Muscle layer of colon (tissue), 2 donors: ENCODE data around the gene PCCA.

Source experiments
- H3K27ac ChIP-seq: one replicate; pipeline ENCODE4 v1.7.0; 2013; ENCODE audit warnings: low read depth, mild to moderate bottlenecking, low read length, moderate library complexity
- H3K27me3 ChIP-seq, 2 donors: one replicate each; pipeline ENCODE4 v1.7.0; 2013; ENCODE audit warnings: low read length in 2 of 2, mild to moderate bottlenecking in 2 of 2; ENCODE audit not compliant: insufficient read depth in 2 of 2, control insufficient read depth in 1 of 2
- H3K36me3 ChIP-seq: one replicate; pipeline ENCODE4 v1.7.0; 2013; ENCODE audit warnings: mild to moderate bottlenecking, low read length; ENCODE audit not compliant: insufficient read depth
- H3K4me1 ChIP-seq: one replicate; pipeline ENCODE4 v1.7.0; 2013; ENCODE audit warnings: mild to moderate bottlenecking, low read length; ENCODE audit not compliant: insufficient read depth
- H3K4me3 ChIP-seq, 2 donors: one replicate each; pipeline ENCODE4 v1.7.0; 2013; ENCODE audit warnings: low read length in 2 of 2, low read depth in 1 of 2, mild to moderate bottlenecking in 1 of 2, moderate library complexity in 1 of 2
- H3K9ac ChIP-seq: one replicate; pipeline ENCODE4 v1.7.0; 2013; ENCODE audit warnings: low read length
- H3K9me3 ChIP-seq: one replicate; pipeline ENCODE4 v1.7.0; 2013; ENCODE audit warnings: mild to moderate bottlenecking, low read length
- donor health status: abdominal sarcoma.
- donor health status: Adenocarcinoma of cecum.

Gene PCCA

GRCh38 chr13:100347968-100348367 lies 259.1 kb downstream of the PCCA start:
- no peaks in the 10 kb centered on the region for H3K27me3 ChIP-seq
- no peaks in the 10 kb centered on the region for H3K4me1 ChIP-seq
- H3K4me3 ChIP-seq, result no peak overlapping the region
- no peaks in the 10 kb centered on the region for H3K36me3 ChIP-seq
- peaks cover 4% of the 10 kb centered on the region for H3K9me3 ChIP-seq
- no peak overlapping the region for H3K27ac ChIP-seq
- no peak overlapping the region for H3K9ac ChIP-seq

- Histone ChIP-seq H3K27me3 (no peaks in the 10 kb centered on the region), H3K4me3 (no peak overlapping the region), H3K36me3 (no peaks in the 10 kb centered on the region), H3K4me1 (no peaks in the 10 kb centered on the region), H3K9ac (no peak overlapping the region), H3K27ac (no peak overlapping the region), H3K9me3 (peaks cover 4% of the 10 kb centered on the region)
Observed at GRCh38 chr13:100349594-100349993, 260.7 kb downstream of the PCCA start.

- Histone ChIP-seq H3K36me3 (no peaks in the 10 kb centered on the region), H3K4me1 (no peaks in the 10 kb centered on the region), H3K27me3 (no peaks in the 10 kb centered on the region), H3K27ac (no peak overlapping the region), H3K9ac (no peak overlapping the region), H3K4me3 (no peak overlapping the region), H3K9me3 (peaks cover under 1% of the 10 kb centered on the region)
Observed at GRCh38 chr13:100350601-100351000, 261.7 kb downstream of the PCCA start.

- Histone ChIP-seq H3K9ac (no peak overlapping the region), H3K36me3 (no peaks in the 10 kb centered on the region), H3K4me1 (no peaks in the 10 kb centered on the region), H3K9me3 (no peaks in the 10 kb centered on the region), H3K27ac (no peak overlapping the region), H3K27me3 (no peaks in the 10 kb centered on the region), H3K4me3 (no peak overlapping the region)
Observed at GRCh38 chr13:100356426-100356825, 267.5 kb downstream of the PCCA start.

GRCh38 chr13:100356889-100357288 lies 268.0 kb downstream of the PCCA start:
- no peaks in the 10 kb centered on the region for H3K4me1 ChIP-seq
- no peak overlapping the region for H3K27ac ChIP-seq
- H3K36me3 ChIP-seq, result no peaks in the 10 kb centered on the region
- no peaks in the 10 kb centered on the region for H3K9me3 ChIP-seq
- H3K27me3 ChIP-seq, result no peaks in the 10 kb centered on the region
- no peak overlapping the region for H3K9ac ChIP-seq
- H3K4me3 ChIP-seq, result no peak overlapping the region

- Histone ChIP-seq H3K4me3 (no peak overlapping the region), H3K9ac (no peak overlapping the region), H3K9me3 (no peaks in the 10 kb centered on the region), H3K27ac (no peak overlapping the region), H3K4me1 (no peaks in the 10 kb centered on the region), H3K27me3 (no peaks in the 10 kb centered on the region), H3K36me3 (no peaks in the 10 kb centered on the region)
Observed at GRCh38 chr13:100357764-100358163, 268.9 kb downstream of the PCCA start.

GRCh38 chr13:100361504-100361903 lies 272.6 kb downstream of the PCCA start:
- no peak overlapping the region for H3K4me3 ChIP-seq
- no peak overlapping the region for H3K9ac ChIP-seq
- no peaks in the 10 kb centered on the region for H3K4me1 ChIP-seq
- H3K36me3 ChIP-seq, result no peaks in the 10 kb centered on the region
- no peak overlapping the region for H3K27ac ChIP-seq
- H3K9me3 ChIP-seq, result no peaks in the 10 kb centered on the region
- H3K27me3 ChIP-seq, result no peaks in the 10 kb centered on the region

GRCh38 chr13:100362371-100362770 lies 273.5 kb downstream of the PCCA start:
- Histone ChIP-seq H3K36me3 (no peaks in the 10 kb centered on the region), H3K27ac (no peak overlapping the region), H3K27me3 (no peaks in the 10 kb centered on the region), H3K9ac (no peak overlapping the region), H3K4me3 (no peak overlapping the region), H3K9me3 (no peaks in the 10 kb centered on the region), H3K4me1 (no peaks in the 10 kb centered on the region)

- no peaks in the 10 kb centered on the region for H3K27me3 ChIP-seq
- H3K36me3 ChIP-seq, result no peaks in the 10 kb centered on the region
- H3K9me3 ChIP-seq, result no peaks in the 10 kb centered on the region
- H3K27ac ChIP-seq, result no peak overlapping the region
- no peak overlapping the region for H3K9ac ChIP-seq
- no peak overlapping the region for H3K4me3 ChIP-seq
- H3K4me1 ChIP-seq, result no peaks in the 10 kb centered on the region
Observed at GRCh38 chr13:100362781-100363180, 273.9 kb downstream of the PCCA start.

GRCh38 chr13:100363285-100363711 lies 274.4 kb downstream of the PCCA start:
- no peaks in the 10 kb centered on the region for H3K36me3 ChIP-seq
- H3K27ac ChIP-seq, result no peak overlapping the region
- H3K9me3 ChIP-seq, result no peaks in the 10 kb centered on the region
- no peaks in the 10 kb centered on the region for H3K4me1 ChIP-seq
- no peak overlapping the region for H3K9ac ChIP-seq
- H3K4me3 ChIP-seq, result no peak overlapping the region
- H3K27me3 ChIP-seq, result no peaks in the 10 kb centered on the region

- no peaks in the 10 kb centered on the region for H3K36me3 ChIP-seq
- no peaks in the 10 kb centered on the region for H3K27me3 ChIP-seq
- no peaks in the 10 kb centered on the region for H3K9me3 ChIP-seq
- H3K27ac ChIP-seq, result no peak overlapping the region
- H3K9ac ChIP-seq, result no peak overlapping the region
- no peak overlapping the region for H3K4me3 ChIP-seq
- no peaks in the 10 kb centered on the region for H3K4me1 ChIP-seq
Observed at GRCh38 chr13:100363874-100364273, 275.0 kb downstream of the PCCA start.

- no peaks in the 10 kb centered on the region for H3K4me1 ChIP-seq
- no peaks in the 10 kb centered on the region for H3K27me3 ChIP-seq
- no peaks in the 10 kb centered on the region for H3K36me3 ChIP-seq
- H3K9me3 ChIP-seq, result no peaks in the 10 kb centered on the region
- H3K27ac ChIP-seq, result no peak overlapping the region
- no peak overlapping the region for H3K4me3 ChIP-seq
- H3K9ac ChIP-seq, result no peak overlapping the region
Observed at GRCh38 chr13:100364591-100364990, 275.7 kb downstream of the PCCA start.
